ENCODE results near the gene SLC44A5.

Gene SLC44A5

DNA sequence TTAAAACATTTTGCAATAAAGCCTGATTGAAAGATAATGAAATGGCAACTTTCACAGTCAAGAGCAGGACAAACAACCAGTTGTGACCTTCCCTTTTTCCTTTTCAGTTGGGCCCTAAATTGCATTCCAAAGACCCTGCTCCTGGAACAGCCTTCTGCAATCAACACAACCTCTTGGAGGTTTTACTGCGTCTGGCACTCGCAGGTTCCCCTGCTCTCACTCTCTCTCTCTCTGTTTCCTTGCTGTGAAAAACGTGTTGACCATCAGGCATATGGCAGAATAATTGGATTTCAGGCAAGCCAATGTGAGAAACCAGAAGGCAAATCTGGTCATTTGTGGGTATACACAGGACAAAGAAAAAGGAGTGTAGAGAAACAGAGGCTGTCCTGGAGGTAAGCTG, 23.2 kb downstream of the SLC44A5 start:
- Mint-ChIP-seq H3K4me3 (no peak overlapping the region), H3K27me3 (ENCODE audit: low read depth, poor library complexity) (no peaks in the 10 kb centered on the region), H3K36me3 (ENCODE audit: low read depth) (no peaks in the 10 kb centered on the region), H3K27ac (no peak overlapping the region), H3K4me1 (peaks cover 10% of the 10 kb centered on the region), H3K9me3 (peaks cover 5% of the 10 kb centered on the region)
- TF ChIP-seq, protein P1, sequence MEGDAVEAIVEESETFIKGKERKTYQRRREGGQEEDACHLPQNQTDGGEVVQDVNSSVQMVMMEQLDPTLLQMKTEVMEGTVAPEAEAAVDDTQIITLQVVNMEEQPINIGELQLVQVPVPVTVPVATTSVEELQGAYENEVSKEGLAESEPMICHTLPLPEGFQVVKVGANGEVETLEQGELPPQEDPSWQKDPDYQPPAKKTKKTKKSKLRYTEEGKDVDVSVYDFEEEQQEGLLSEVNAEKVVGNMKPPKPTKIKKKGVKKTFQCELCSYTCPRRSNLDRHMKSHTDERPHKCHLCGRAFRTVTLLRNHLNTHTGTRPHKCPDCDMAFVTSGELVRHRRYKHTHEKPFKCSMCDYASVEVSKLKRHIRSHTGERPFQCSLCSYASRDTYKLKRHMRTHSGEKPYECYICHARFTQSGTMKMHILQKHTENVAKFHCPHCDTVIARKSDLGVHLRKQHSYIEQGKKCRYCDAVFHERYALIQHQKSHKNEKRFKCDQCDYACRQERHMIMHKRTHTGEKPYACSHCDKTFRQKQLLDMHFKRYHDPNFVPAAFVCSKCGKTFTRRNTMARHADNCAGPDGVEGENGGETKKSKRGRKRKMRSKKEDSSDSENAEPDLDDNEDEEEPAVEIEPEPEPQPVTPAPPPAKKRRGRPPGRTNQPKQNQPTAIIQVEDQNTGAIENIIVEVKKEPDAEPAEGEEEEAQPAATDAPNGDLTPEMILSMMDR (IDR thresholded peaks at IDR 0.05): no peak
- DNase-seq: no peak

DNA sequence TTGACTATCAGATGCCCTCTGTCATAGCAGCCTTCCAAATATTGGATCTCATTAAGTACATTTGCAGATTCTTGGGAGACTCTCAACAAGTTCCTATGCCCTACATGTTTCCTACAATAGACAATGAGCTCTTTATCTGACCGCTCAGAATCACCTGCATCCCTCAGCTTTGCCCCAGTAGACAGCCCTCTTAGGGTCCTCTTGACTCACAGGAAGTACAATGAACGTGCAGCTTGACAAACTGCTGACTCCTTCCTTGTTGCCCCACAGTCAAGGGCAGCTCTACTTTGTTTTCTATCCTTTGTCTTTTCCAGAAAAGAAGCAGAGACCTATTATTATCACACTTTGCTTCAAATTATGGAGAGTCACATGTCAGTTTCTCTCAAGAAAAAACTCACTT, 27.6 kb downstream of the SLC44A5 start:
- H3K4me3 Mint-ChIP-seq: no peak overlapping the region
- TF ChIP-seq, protein P1 (IDR thresholded peaks at IDR 0.05): no peak
- no peak for DNase-seq
- no peak overlapping the region for H3K27ac Mint-ChIP-seq
- no peaks in the 10 kb centered on the region for H3K9me3 Mint-ChIP-seq
- H3K36me3 Mint-ChIP-seq (ENCODE audit: low read depth): no peaks in the 10 kb centered on the region
- H3K4me1 Mint-ChIP-seq: peaks cover 10% of the 10 kb centered on the region
- no peaks in the 10 kb centered on the region for H3K27me3 Mint-ChIP-seq (ENCODE audit: low read depth, poor library complexity)

DNA sequence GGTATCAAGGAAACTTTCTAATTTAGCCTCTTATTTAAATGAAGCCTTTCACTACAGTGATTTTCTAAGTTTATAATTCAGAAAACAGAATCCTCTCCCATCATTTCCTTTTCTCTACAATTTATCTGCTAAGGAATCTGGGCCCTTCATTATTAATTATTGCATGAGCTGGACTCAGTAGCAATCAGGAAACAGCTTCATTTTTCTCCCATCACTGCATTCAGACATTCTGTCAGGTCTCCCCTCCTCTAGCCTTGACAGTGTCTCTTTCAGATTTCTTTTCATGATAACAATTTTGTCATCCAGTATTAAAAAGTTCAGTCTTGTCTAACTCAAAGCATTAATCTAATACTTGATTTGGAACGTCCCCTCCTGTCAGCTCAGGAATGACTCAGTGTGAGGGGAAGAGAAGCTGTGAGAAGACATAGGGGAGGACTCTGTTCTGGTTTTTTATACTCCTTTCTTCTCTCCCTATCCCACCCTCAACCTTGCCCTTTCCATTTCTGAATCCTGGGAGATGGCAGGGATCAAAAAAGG, 28.1 kb downstream of the SLC44A5 start:
- Mint-ChIP-seq H3K36me3 (ENCODE audit: low read depth) (no peaks in the 10 kb centered on the region), H3K9me3 (no peaks in the 10 kb centered on the region), H3K4me3 (no peak overlapping the region), H3K4me1 (peaks cover 7% of the 10 kb centered on the region), H3K27ac (no peak overlapping the region), H3K27me3 (ENCODE audit: low read depth, poor library complexity) (no peaks in the 10 kb centered on the region)
- TF ChIP-seq, protein P1 (IDR thresholded peaks at IDR 0.05): no peak
- DNase-seq: no peak

DNA sequence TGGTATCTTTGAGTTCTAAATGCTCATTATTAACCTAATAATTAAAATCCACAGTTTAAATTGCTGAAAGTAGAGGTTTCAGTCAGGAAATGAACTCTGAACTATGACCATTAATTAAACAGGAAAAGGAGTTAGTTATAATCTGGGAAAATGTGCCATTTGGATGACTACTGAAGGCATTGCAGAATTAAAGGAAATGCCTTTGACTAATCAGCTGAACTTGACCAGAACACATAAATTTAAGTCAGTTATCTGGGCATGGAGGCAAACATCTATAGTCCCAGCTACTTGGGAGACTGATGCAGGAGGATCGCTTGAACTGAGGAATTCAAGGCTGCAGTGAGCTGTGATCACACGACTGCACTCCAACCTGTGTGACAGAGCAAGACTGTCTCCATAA, 31.9 kb downstream of the SLC44A5 start:
- H3K27me3 Mint-ChIP-seq (ENCODE audit: low read depth, poor library complexity): no peaks in the 10 kb centered on the region
- DNase-seq: no peak
- no peaks in the 10 kb centered on the region for H3K4me1 Mint-ChIP-seq
- H3K27ac Mint-ChIP-seq: no peak overlapping the region
- TF ChIP-seq, protein P1 (IDR thresholded peaks at IDR 0.05): no peak
- no peak overlapping the region for H3K4me3 Mint-ChIP-seq
- no peaks in the 10 kb centered on the region for H3K36me3 Mint-ChIP-seq (ENCODE audit: low read depth)
- H3K9me3 Mint-ChIP-seq: no peaks in the 10 kb centered on the region

DNA sequence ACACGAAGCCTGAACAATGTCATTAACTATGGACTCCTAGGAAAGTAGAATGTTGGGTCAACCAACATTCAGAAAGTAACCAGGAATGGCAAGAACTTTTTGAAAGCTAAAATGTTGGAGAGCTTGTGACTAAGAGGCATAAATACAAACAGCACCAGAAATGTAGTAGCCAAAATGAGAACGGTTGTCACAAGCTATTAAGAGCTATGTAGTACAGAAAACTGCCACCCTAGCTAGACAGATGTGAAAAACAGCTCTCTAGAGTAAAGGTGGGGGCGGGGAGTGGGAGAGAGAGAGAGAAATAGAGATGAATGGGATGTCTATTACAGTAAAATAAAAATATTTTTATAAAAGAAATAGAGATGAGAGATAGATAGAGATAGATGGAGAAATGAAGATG, 35.1 kb downstream of the SLC44A5 start:
- TF ChIP-seq, protein P1 (IDR thresholded peaks at IDR 0.05): no peak
- no peak overlapping the region for H3K27ac Mint-ChIP-seq
- H3K36me3 Mint-ChIP-seq (ENCODE audit: low read depth): no peaks in the 10 kb centered on the region
- H3K9me3 Mint-ChIP-seq: no peaks in the 10 kb centered on the region
- no peaks in the 10 kb centered on the region for H3K4me1 Mint-ChIP-seq
- H3K27me3 Mint-ChIP-seq (ENCODE audit: low read depth, poor library complexity): peaks cover 3% of the 10 kb centered on the region
- DNase-seq: no peak
- no peak overlapping the region for H3K4me3 Mint-ChIP-seq

DNA sequence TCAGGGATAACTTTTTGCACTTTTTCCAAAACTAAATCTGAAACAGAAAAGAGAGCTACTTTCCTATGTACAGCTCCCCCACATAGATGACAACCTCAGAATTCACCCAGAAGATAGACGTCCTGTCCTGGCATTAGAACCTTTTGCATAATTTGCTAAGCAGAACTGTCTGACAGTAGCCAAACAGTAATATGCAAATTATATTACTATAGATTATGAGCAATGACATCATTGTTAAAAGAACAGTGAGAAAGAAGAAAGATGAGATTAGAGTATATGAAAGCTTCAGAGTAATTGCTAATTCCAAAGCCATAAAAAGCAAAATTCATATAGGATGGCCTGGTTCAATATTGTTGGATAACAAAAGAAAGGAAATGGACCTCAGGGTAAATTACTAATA, 43.7 kb downstream of the SLC44A5 start:
- Mint-ChIP-seq H3K36me3 (ENCODE audit: low read depth) (no peaks in the 10 kb centered on the region), H3K4me3 (no peak overlapping the region), H3K4me1 (no peaks in the 10 kb centered on the region), H3K9me3 (no peaks in the 10 kb centered on the region), H3K27ac (no peak overlapping the region), H3K27me3 (ENCODE audit: low read depth, poor library complexity) (peaks cover 8% of the 10 kb centered on the region)
- DNase-seq: no peak
- TF ChIP-seq, protein P1 (IDR thresholded peaks at IDR 0.05): no peak
